GM18507 (cell line): ENCODE data around the gene CGN.

Experiments
- DNase-seq: peaks from one replicate; pipeline ENCODE4 v3.0.0; 2011; ENCODE audit warnings: low read depth; ENCODE audit not compliant: insufficient read length; ENCODE audit errors: extremely low spot score
- FAIRE-seq: peaks from 2 replicates; lab custom pipeline; 2011; peaks lifted over from hg19 to GRCh38; lab: Jason Lieb, UNC

Gene CGN

GRCh38 chr1:151510957-151511635 lies at the start of gene CGN:
Gene CGN, plus strand, starts transcription at chr1:151511387. Its CDS starts 7,133 bp downstream, at chr1:151518520.
- peak; percentile 70 for DNase-seq
- no peak for FAIRE-seq

GRCh38 chr1:151461694-151462093 lies 49.5 kb upstream of the CGN start:
- no peak for DNase-seq
- FAIRE-seq = no peak

GRCh38 chr1:151465026-151465425 lies 46.2 kb upstream of the CGN start:
- no peak for FAIRE-seq
- no peak for DNase-seq

- FAIRE-seq (peak; percentile 63), DNase-seq (no peak)
These were observed 38.1 kb upstream of the CGN start for GRCh38 chr1:151472856-151473731.

- DNase-seq = no peak
- FAIRE-seq = no peak
These were observed 36.4 kb upstream of the CGN start for GRCh38 chr1:151474745-151475144.

- FAIRE-seq = peak; percentile 70
- DNase-seq = no peak
These were observed 36.0 kb upstream of the CGN start for GRCh38 chr1:151475175-151475574.

- FAIRE-seq = no peak
- no peak for DNase-seq
These were observed 35.1 kb upstream of the CGN start for GRCh38 chr1:151476083-151476482.

- DNase-seq = no peak
- FAIRE-seq = no peak
These were observed 34.1 kb upstream of the CGN start for GRCh38 chr1:151477066-151477465.

- DNase-seq (no peak), FAIRE-seq (no peak)
These were observed 32.9 kb upstream of the CGN start for GRCh38 chr1:151478140-151478812.

GRCh38 chr1:151478923-151479322 lies 32.3 kb upstream of the CGN start:
- FAIRE-seq = no peak
- DNase-seq = no peak

GRCh38 chr1:151479462-151479861 lies 31.7 kb upstream of the CGN start:
- no peak for DNase-seq
- FAIRE-seq = no peak

- FAIRE-seq (no peak), DNase-seq (no peak)
These were observed 29.2 kb upstream of the CGN start for GRCh38 chr1:151482017-151482416.

- DNase-seq (no peak), FAIRE-seq (no peak)
These were observed 25.4 kb upstream of the CGN start for GRCh38 chr1:151485685-151486255.

- no peak for FAIRE-seq
- DNase-seq = no peak
These were observed 24.6 kb upstream of the CGN start for GRCh38 chr1:151486557-151486956.

GRCh38 chr1:151491641-151492040 lies 19.5 kb upstream of the CGN start:
- FAIRE-seq (no peak), DNase-seq (no peak)

GRCh38 chr1:151492120-151492519 lies 19.1 kb upstream of the CGN start:
- DNase-seq (no peak), FAIRE-seq (no peak)

- FAIRE-seq (no peak), DNase-seq (no peak)
These were observed 18.1 kb upstream of the CGN start for GRCh38 chr1:151493042-151493441.

GRCh38 chr1:151494741-151495281 lies 16.4 kb upstream of the CGN start:
- peak; percentile 18 for FAIRE-seq
- no peak for DNase-seq

GRCh38 chr1:151495316-151495715 lies 15.9 kb upstream of the CGN start:
- no peak for FAIRE-seq
- DNase-seq = no peak

- DNase-seq (no peak), FAIRE-seq (no peak)
These were observed 11.8 kb upstream of the CGN start for GRCh38 chr1:151499365-151499764.
